ENCODE measurements around the gene EDARADD.
A peak's percentile ranks its signal among the peaks of the same experiment; 100 is the strongest.

DNA sequence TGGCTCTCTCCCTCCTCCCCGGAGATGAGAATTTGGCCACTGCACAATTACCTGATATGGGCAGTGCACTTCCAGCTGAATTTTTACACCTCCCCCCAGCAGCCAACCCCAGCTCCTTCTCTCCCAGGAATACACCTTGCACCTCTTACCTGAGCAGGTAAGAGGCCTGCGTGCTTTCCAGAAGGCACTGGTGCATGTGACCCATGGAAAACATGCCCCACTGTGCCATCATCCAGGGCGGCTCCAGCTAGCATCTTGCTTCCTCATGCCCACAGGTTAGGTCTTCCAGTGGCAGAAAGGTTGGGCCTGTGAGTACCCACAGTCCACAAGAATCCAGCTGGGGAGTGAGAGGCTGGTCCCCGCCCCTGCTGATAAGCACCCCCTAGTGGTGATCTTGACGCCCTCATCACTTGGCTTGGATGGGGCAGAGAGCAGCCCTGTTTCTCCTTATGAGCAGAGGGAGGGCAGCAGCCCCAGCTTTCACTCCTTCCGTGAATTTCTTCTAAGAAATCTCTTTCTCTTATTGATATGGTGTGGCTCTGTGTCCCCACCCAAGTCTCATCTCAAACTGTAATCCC is 57.8 kb downstream of the EDARADD start:
- TF ChIP-seq EZH2 (IDR thresholded peaks at IDR 0.05; ENCODE audit: borderline replicate concordance, low read length) = no peak
- TF ChIP-seq, protein P1, sequence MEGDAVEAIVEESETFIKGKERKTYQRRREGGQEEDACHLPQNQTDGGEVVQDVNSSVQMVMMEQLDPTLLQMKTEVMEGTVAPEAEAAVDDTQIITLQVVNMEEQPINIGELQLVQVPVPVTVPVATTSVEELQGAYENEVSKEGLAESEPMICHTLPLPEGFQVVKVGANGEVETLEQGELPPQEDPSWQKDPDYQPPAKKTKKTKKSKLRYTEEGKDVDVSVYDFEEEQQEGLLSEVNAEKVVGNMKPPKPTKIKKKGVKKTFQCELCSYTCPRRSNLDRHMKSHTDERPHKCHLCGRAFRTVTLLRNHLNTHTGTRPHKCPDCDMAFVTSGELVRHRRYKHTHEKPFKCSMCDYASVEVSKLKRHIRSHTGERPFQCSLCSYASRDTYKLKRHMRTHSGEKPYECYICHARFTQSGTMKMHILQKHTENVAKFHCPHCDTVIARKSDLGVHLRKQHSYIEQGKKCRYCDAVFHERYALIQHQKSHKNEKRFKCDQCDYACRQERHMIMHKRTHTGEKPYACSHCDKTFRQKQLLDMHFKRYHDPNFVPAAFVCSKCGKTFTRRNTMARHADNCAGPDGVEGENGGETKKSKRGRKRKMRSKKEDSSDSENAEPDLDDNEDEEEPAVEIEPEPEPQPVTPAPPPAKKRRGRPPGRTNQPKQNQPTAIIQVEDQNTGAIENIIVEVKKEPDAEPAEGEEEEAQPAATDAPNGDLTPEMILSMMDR (IDR thresholded peaks at IDR 0.05; ENCODE audit: low read length) = peak; percentile 62

Data from OCI-LY1 (cell line).